Peyer's patch (tissue), 4 donors: ENCODE data around the gene UVSSA. TPM values are rescaled to one million over a fixed set of nuclear protein-coding genes. Genes with fewer than 3 reads are reported as not detected.

ENCODE experiments used
- DNase-seq, 3 donors: peaks; one replicate each; pipeline ENCODE4 v3.0.0-alpha.2; 2017 to 2019
- H3K27ac ChIP-seq, 4 donors: fragments of 200-600 bp; sonication (generic); one replicate each; pipeline ENCODE4 v1.5.1; 2016 to 2019
- H3K27me3 ChIP-seq, 2 donors: fragments of 200-600 bp; sonication (generic); one replicate each; pipeline ENCODE4 v1.5.1; 2019
- H3K36me3 ChIP-seq, 3 donors: fragments of 200-600 bp; sonication (generic); one replicate each; pipeline ENCODE4 v1.5.1; 2016 to 2019
- H3K4me1 ChIP-seq, 4 donors: fragments of 200-600 bp; sonication (generic); one replicate each; pipeline ENCODE4 v1.5.1; 2016 to 2019
- H3K4me3 ChIP-seq, 4 donors: fragments of 200-600 bp; sonication (generic); 1 replicate in 3 of 4; 2 replicates in 1 of 4; pipeline ENCODE4 v1.5.1; 2016 to 2019; ENCODE audit warnings: mild to moderate bottlenecking in 1 of 4
- H3K9me3 ChIP-seq, 4 donors: fragments of 200-600 bp; sonication (generic); one replicate each; pipeline ENCODE4 v1.5.1; 2016 to 2019; ENCODE audit warnings: mild to moderate bottlenecking in 1 of 4
- CTCF ChIP-seq, 6 experiments: fragments of 450-650 bp in 4 of 6; fragments of 200-600 bp in 2 of 6; sonication (generic) in 1 of 6; IDR thresholded peaks; one replicate each; pipeline ENCODE4 v1.5.1; 2017 to 2019; ENCODE audit warnings: antibody characterized with exemption in 6 of 6, mild to moderate bottlenecking in 3 of 6, moderate library complexity in 1 of 6
- POLR2A ChIP-seq, 2 donors: fragments of 450-650 bp; IDR thresholded peaks; one replicate each; pipeline ENCODE4 v1.5.1; 2017; ENCODE audit warnings: antibody characterized with exemption in 2 of 2, mild to moderate bottlenecking in 2 of 2, moderate library complexity in 2 of 2
- total RNA-seq, 4 donors: library from RNA; depleted of rRNA; stranded (reverse); fragments of >200 nt; gene quantifications; one replicate each; pipeline ENCODE4 v1.1.0, GENCODE V29; 2016

UVSSA gene
- total RNA-seq, 4 donors from 2014 or later: 42.2 to 118 (median 77.7) TPM

GRCh38 chr4:1373892-1374705 is 27.1 kb downstream of the UVSSA start:
- Histone ChIP-seq H3K9me3 (no peaks in the 10 kb centered on the region), H3K27ac (no peak overlapping the region), H3K4me1 (no peaks in the 10 kb centered on the region), H3K4me3 (no peak overlapping the region), H3K36me3 (peaks cover 0 to 50% (median 0%) of the 10 kb centered on the region in 3 donors), H3K27me3 (no peaks in the 10 kb centered on the region)
- peak in 1 of 3 donors; percentile 37 for DNase-seq
- TF ChIP-seq POLR2A (IDR thresholded peaks at IDR 0.05) (no peak), CTCF (IDR thresholded peaks at IDR 0.05) (no peak)

GRCh38 chr4:1374706-1375045 is 27.7 kb downstream of the UVSSA start:
- no peaks in the 10 kb centered on the region for H3K4me1 ChIP-seq
- no peaks in the 10 kb centered on the region for H3K27me3 ChIP-seq
- peak in 1 of 3 donors; percentile 31 for DNase-seq
- no peaks in the 10 kb centered on the region for H3K9me3 ChIP-seq
- no peak for TF ChIP-seq CTCF (IDR thresholded peaks at IDR 0.05)
- no peak for TF ChIP-seq POLR2A (IDR thresholded peaks at IDR 0.05)
- H3K4me3 ChIP-seq: no peak overlapping the region
- peaks cover 0 to 50% (median 0%) of the 10 kb centered on the region in 3 donors for H3K36me3 ChIP-seq
- no peak overlapping the region for H3K27ac ChIP-seq

- no peak overlapping the region for H3K4me3 ChIP-seq
- H3K27me3 ChIP-seq: no peaks in the 10 kb centered on the region
- peaks cover 0 to 52% (median 0%) of the 10 kb centered on the region in 3 donors for H3K36me3 ChIP-seq
- H3K9me3 ChIP-seq: no peaks in the 10 kb centered on the region
- no peaks in the 10 kb centered on the region for H3K4me1 ChIP-seq
- H3K27ac ChIP-seq: no peak overlapping the region
- peak in 1 of 3 donors; percentile 34 for DNase-seq
- TF ChIP-seq CTCF (IDR thresholded peaks at IDR 0.05) (no peak), POLR2A (IDR thresholded peaks at IDR 0.05) (no peak)
These were observed 28.2 kb downstream of the UVSSA start for GRCh38 chr4:1375051-1375721.

GRCh38 chr4:1375761-1376322 is 28.8 kb downstream of the UVSSA start:
- peak in 1 of 3 donors; percentile 41 for DNase-seq
- H3K9me3 ChIP-seq: no peaks in the 10 kb centered on the region
- H3K27ac ChIP-seq: no peak overlapping the region
- TF ChIP-seq POLR2A (IDR thresholded peaks at IDR 0.05) (no peak), CTCF (IDR thresholded peaks at IDR 0.05) (no peak)
- no peaks in the 10 kb centered on the region for H3K27me3 ChIP-seq
- H3K4me1 ChIP-seq: no peaks in the 10 kb centered on the region
- H3K4me3 ChIP-seq: no peak overlapping the region
- H3K36me3 ChIP-seq: peaks cover 0 to 52% (median 0%) of the 10 kb centered on the region in 3 donors

GRCh38 chr4:1376391-1376840 is 29.4 kb downstream of the UVSSA start:
- Histone ChIP-seq H3K9me3 (no peaks in the 10 kb centered on the region), H3K4me1 (no peaks in the 10 kb centered on the region), H3K4me3 (no peak overlapping the region), H3K27ac (no peak overlapping the region), H3K27me3 (no peaks in the 10 kb centered on the region), H3K36me3 (peaks cover 0 to 53% (median 0%) of the 10 kb centered on the region in 3 donors)
- DNase-seq: peak in 1 of 3 donors; percentile 34
- TF ChIP-seq POLR2A (IDR thresholded peaks at IDR 0.05) (no peak), CTCF (IDR thresholded peaks at IDR 0.05) (no peak)
